ENCODE measurements around the gene ASCL4. TPM values are rescaled to one million over a fixed set of nuclear protein-coding genes. Genes with fewer than 3 reads are reported as not detected.
A peak's percentile ranks its signal among the peaks of the same experiment; 100 is the strongest.

The ASCL4 gene
- total RNA-seq, 1 donor from 2014 or later, result not detected

- H3K27ac Mint-ChIP-seq, result no peak overlapping the region
- peaks cover 12% of the 10 kb centered on the region for H3K79me2 ChIP-seq (ENCODE audit: low read depth)
- no peaks in the 10 kb centered on the region for H3K4me1 Mint-ChIP-seq
- no peaks in the 10 kb centered on the region for H3K9me3 ChIP-seq (ENCODE audit: low read depth)
- H3K4me2 ChIP-seq, result no peak overlapping the region
- peaks cover 20% of the 10 kb centered on the region for H3K36me3 Mint-ChIP-seq
- no peaks in the 10 kb centered on the region for H3K9me3 Mint-ChIP-seq
- H3K4me3 Mint-ChIP-seq, result no peak overlapping the region
- TF ChIP-seq CTCF (IDR thresholded peaks at IDR 0.05) (no peak), EZH2 (IDR thresholded peaks at IDR 0.05) (no peak)
- H3K27me3 Mint-ChIP-seq (ENCODE audit: insufficient read depth, low read depth), result no peaks in the 10 kb centered on the region
- H3F3A ChIP-seq (ENCODE audit: low read depth), result no peaks in the 10 kb centered on the region
- DNase-seq (ENCODE audit: low spot score), result no peak
- H2AFZ ChIP-seq (replicated peaks), result no peak overlapping the region
- no peak overlapping the region for H3K27ac ChIP-seq
- H3K27me3 ChIP-seq, result no peaks in the 10 kb centered on the region
- H3K4me3 ChIP-seq, result no peak overlapping the region
- H4K20me1 ChIP-seq (ENCODE audit: low read depth), result peaks cover 11% of the 10 kb centered on the region
- no peaks in the 10 kb centered on the region for H3K4me1 ChIP-seq
- H3K36me3 ChIP-seq, result peaks cover 28% of the 10 kb centered on the region
- no peak overlapping the region for H3K9ac ChIP-seq
Observed at GRCh38 chr12:107749083-107749482, 25.4 kb upstream of the ASCL4 start.

GRCh38 chr12:107759410-107759809 lies 15.1 kb upstream of the ASCL4 start:
- Histone ChIP-seq H3K4me1 (peaks cover 11% of the 10 kb centered on the region), H4K20me1 (ENCODE audit: low read depth) (peaks cover 20% of the 10 kb centered on the region), H2AFZ (replicated peaks) (no peak overlapping the region), H3K9me3 (ENCODE audit: low read depth) (no peaks in the 10 kb centered on the region), H3K27me3 (peaks cover 19% of the 10 kb centered on the region), H3F3A (ENCODE audit: low read depth) (no peaks in the 10 kb centered on the region), H3K36me3 (peaks cover 5% of the 10 kb centered on the region), H3K79me2 (ENCODE audit: low read depth) (peaks cover 41% of the 10 kb centered on the region), H3K27ac (no peak overlapping the region), H3K4me3 (peak overlapping the region; percentile 82), H3K4me2 (peak overlapping the region; percentile 96), H3K9ac (peak overlapping the region; percentile 72)
- H3K9me3 Mint-ChIP-seq, result no peaks in the 10 kb centered on the region
- peak overlapping the region; percentile 60 for H3K27ac Mint-ChIP-seq
- peaks cover 9% of the 10 kb centered on the region for H3K36me3 Mint-ChIP-seq
- peaks cover 5% of the 10 kb centered on the region for H3K27me3 Mint-ChIP-seq (ENCODE audit: insufficient read depth, low read depth)
- peaks cover 26% of the 10 kb centered on the region for H3K4me1 Mint-ChIP-seq
- H3K4me3 Mint-ChIP-seq, result peak overlapping the region; percentile 95
- peak; percentile 43 for DNase-seq (ENCODE audit: low spot score)
- no peak for TF ChIP-seq EZH2phosphoT487 (IDR thresholded peaks at IDR 0.05)
- no peak for TF ChIP-seq EZH2 (IDR thresholded peaks at IDR 0.05)
- no peak for TF ChIP-seq CTCF (IDR thresholded peaks at IDR 0.05)

- peak overlapping the region; percentile 74 for H2AFZ ChIP-seq (replicated peaks)
- H3K27ac ChIP-seq, result no peak overlapping the region
Observed at GRCh38 chr12:107760207-107760808, 14.2 kb upstream of the ASCL4 start.

More at GRCh38 chr12:107760207-107760808, 14.2 kb upstream of the ASCL4 start:
- H3K36me3 ChIP-seq, result no peaks in the 10 kb centered on the region
- peaks cover 41% of the 10 kb centered on the region for H3K79me2 ChIP-seq (ENCODE audit: low read depth)
- peak overlapping the region; percentile 95 for H3K4me3 Mint-ChIP-seq
- peak overlapping the region; percentile 82 for H3K4me3 ChIP-seq
- H3K27me3 Mint-ChIP-seq (ENCODE audit: insufficient read depth, low read depth), result peaks cover 5% of the 10 kb centered on the region
- peak overlapping the region; percentile 72 for H3K9ac ChIP-seq
- peaks cover 7% of the 10 kb centered on the region for H3K36me3 Mint-ChIP-seq
- H4K20me1 ChIP-seq (ENCODE audit: low read depth), result peaks cover 20% of the 10 kb centered on the region
- peaks cover 26% of the 10 kb centered on the region for H3K4me1 Mint-ChIP-seq
- H3K9me3 ChIP-seq (ENCODE audit: low read depth), result no peaks in the 10 kb centered on the region
- peaks cover 11% of the 10 kb centered on the region for H3K4me1 ChIP-seq
- no peak for TF ChIP-seq EZH2phosphoT487 (IDR thresholded peaks at IDR 0.05)
- no peak for TF ChIP-seq CTCF (IDR thresholded peaks at IDR 0.05)
- TF ChIP-seq EZH2 (IDR thresholded peaks at IDR 0.05), result no peak
- peaks cover 19% of the 10 kb centered on the region for H3K27me3 ChIP-seq
- DNase-seq (ENCODE audit: low spot score), result peak; percentile 50
- H3K27ac Mint-ChIP-seq, result peak overlapping the region; percentile 25
- H3K9me3 Mint-ChIP-seq, result no peaks in the 10 kb centered on the region
- H3K4me2 ChIP-seq, result peak overlapping the region; percentile 96
- no peaks in the 10 kb centered on the region for H3F3A ChIP-seq (ENCODE audit: low read depth)
